PFSK-1 (cell line): ENCODE measurements around the gene C11orf91.

Source experiments
- FOXP2 ChIP-seq: optimal IDR thresholded peaks from 2 replicates; pipeline ENCODE3; 2011; ENCODE audit warnings: borderline replicate concordance, control low read depth, inconsistent platforms; ENCODE audit not compliant: insufficient read depth; ENCODE audit errors: extremely low read length, extremely low read depth
- POLR2AphosphoS5 ChIP-seq: IDR thresholded peaks from 2 replicates; pipeline ENCODE4 v1.6.1; 2012; ENCODE audit warnings: low read depth, mild to moderate bottlenecking, control low read depth, low read length, moderate library complexity
- REST ChIP-seq, 2 experiments: IDR thresholded peaks; 2 replicates each; pipeline versions ENCODE4 v1.6.1 to v1.8.0; 2011 to 2012; ENCODE audit warnings: low read depth in 2 of 2, low read length in 2 of 2, control low read depth in 1 of 2, inconsistent platforms in 1 of 2, mild to moderate bottlenecking in 1 of 2, moderate library complexity in 1 of 2; ENCODE audit not compliant: insufficient read depth in 1 of 2
- SIN3A ChIP-seq: IDR thresholded peaks from 2 replicates; pipeline ENCODE4 v1.6.1; 2012; ENCODE audit warnings: mild to moderate bottlenecking, low read length, moderate library complexity, borderline replicate concordance; ENCODE audit not compliant: insufficient read depth
- TAF1 ChIP-seq: IDR thresholded peaks from 2 replicates; pipeline ENCODE4 v1.6.1; 2012; ENCODE audit warnings: low read length, control low read depth, borderline replicate concordance; ENCODE audit not compliant: insufficient read depth

Gene C11orf91

GRCh38 chr11:33655842-33656600 lies 44.6 kb downstream of the C11orf91 start:
- no peak for TF ChIP-seq TAF1
- TF ChIP-seq FOXP2: no peak
- TF ChIP-seq POLR2AphosphoS5: no peak
- no peak for TF ChIP-seq REST (IDR thresholded peaks at IDR 0.05; ENCODE audit: insufficient read depth in 1 of 2, low read depth in 2 of 2, low read length in 2 of 2)

- TF ChIP-seq FOXP2 (no peak), TAF1 (no peak), REST (IDR thresholded peaks at IDR 0.05; ENCODE audit: insufficient read depth in 1 of 2, low read depth in 2 of 2, low read length in 2 of 2) (no peak), SIN3A (no peak), POLR2AphosphoS5 (no peak)
Observed at GRCh38 chr11:33654594-33654993, 46.0 kb downstream of the C11orf91 start.

GRCh38 chr11:33652930-33653329 lies 47.7 kb downstream of the C11orf91 start:
- TF ChIP-seq TAF1: no peak
- 0 out of 2 replicates have a peak, but pooled peaks have one; percentile 35 for TF ChIP-seq SIN3A

GRCh38 chr11:33652431-33652830 lies 48.2 kb downstream of the C11orf91 start:
- TF ChIP-seq SIN3A: no peak
- TF ChIP-seq FOXP2: no peak
- no peak for TF ChIP-seq TAF1
- TF ChIP-seq POLR2AphosphoS5: no peak
- TF ChIP-seq REST (IDR thresholded peaks at IDR 0.05; ENCODE audit: insufficient read depth in 1 of 2, low read depth in 2 of 2, low read length in 2 of 2): no peak

GRCh38 chr11:33651990-33652389 lies 48.6 kb downstream of the C11orf91 start:
- TF ChIP-seq TAF1: no peak
- TF ChIP-seq POLR2AphosphoS5: no peak
- TF ChIP-seq FOXP2: no peak
- TF ChIP-seq SIN3A: no peak
- TF ChIP-seq REST (IDR thresholded peaks at IDR 0.05; ENCODE audit: insufficient read depth in 1 of 2, low read depth in 2 of 2, low read length in 2 of 2): no peak
